HFFc6 (cell line): Measurements from ENCODE around the gene PSME2. TPM values are rescaled to one million over a fixed set of nuclear protein-coding genes. Genes with fewer than 3 reads are reported as not detected.

ENCODE experiments used
- DNase-seq: peaks from one replicate; pipeline ENCODE4 v3.0.0-alpha.2; 2018
- H3K27ac Mint-ChIP-seq: 2 replicates; pipeline ENCODE4 v1.8.0; 2020; ENCODE audit warnings: mild to moderate bottlenecking, mixed read lengths
- H3K27me3 Mint-ChIP-seq: 2 replicates; pipeline ENCODE4 v1.8.0; 2021; ENCODE audit warnings: mild to moderate bottlenecking, moderate library complexity, mixed read lengths; ENCODE audit not compliant: insufficient read depth
- H3K36me3 Mint-ChIP-seq: 2 replicates; pipeline ENCODE4 v1.8.0; 2021; ENCODE audit warnings: low read depth, mixed read lengths
- H3K4me1 Mint-ChIP-seq: 2 replicates; pipeline ENCODE4 v1.8.0; 2020; ENCODE audit warnings: low read depth, mixed read lengths
- H3K4me3 Mint-ChIP-seq: 2 replicates; pipeline ENCODE4 v1.8.0; 2020; ENCODE audit warnings: mild to moderate bottlenecking, moderate library complexity, mixed read lengths
- H3K9me3 Mint-ChIP-seq: 2 replicates; pipeline ENCODE4 v1.8.0; 2020; ENCODE audit warnings: mild to moderate bottlenecking, mixed read lengths
- CTCF ChIP-seq: fragments of 200-600 bp; sonication (generic); IDR thresholded peaks from 2 replicates; pipeline ENCODE4 v1.5.0; 2021; ENCODE audit warnings: antibody characterized with exemption, mild to moderate bottlenecking
- total RNA-seq, 6 experiments: library from RNA; stranded (reverse); fragmentation: NEBNext Ultra II Directional; extraction: Animal tissue kit (Norgen Biotek cat#: 25700); gene quantifications; 2 replicates in 1 of 6; 3 replicates in 5 of 6; pipeline ENCODE4 v1.2.3, GENCODE V29; 2021

Gene PSME2
- total RNA-seq, 6 experiments from 2014 or later: 108 to 143 (median 136) TPM

- Mint-ChIP-seq H3K36me3 (peaks cover 29% of the 10 kb centered on the region), H3K27ac (no peak overlapping the region), H3K27me3 (peaks cover 3% of the 10 kb centered on the region; the same call in 1 of the 2 replicates), H3K4me3 (no peak overlapping the region), H3K4me1 (peaks cover 13% of the 10 kb centered on the region), H3K9me3 (no peaks in the 10 kb centered on the region)
- TF ChIP-seq CTCF: no peak
- DNase-seq: no peak
These were observed 10.4 kb upstream of the PSME2 start for GRCh38 chr14:24156840-24157239.

- TF ChIP-seq CTCF: no peak
- peaks cover 28% of the 10 kb centered on the region for H3K36me3 Mint-ChIP-seq
- no peak overlapping the region for H3K4me3 Mint-ChIP-seq
- no peaks in the 10 kb centered on the region for H3K9me3 Mint-ChIP-seq
- H3K27me3 Mint-ChIP-seq: peaks cover 3% of the 10 kb centered on the region; the same call in 1 of the 2 replicates
- no peak for DNase-seq
- H3K27ac Mint-ChIP-seq: no peak overlapping the region
- no peaks in the 10 kb centered on the region for H3K4me1 Mint-ChIP-seq
These were observed 8.7 kb upstream of the PSME2 start for GRCh38 chr14:24155100-24155499.

GRCh38 chr14:24151404-24152080 lies 5.1 kb upstream of the PSME2 start:
- Mint-ChIP-seq H3K4me1 (peaks cover 12% of the 10 kb centered on the region), H3K27me3 (peaks cover 3% of the 10 kb centered on the region), H3K27ac (no peak overlapping the region), H3K4me3 (no peak overlapping the region), H3K36me3 (peaks cover 14% of the 10 kb centered on the region), H3K9me3 (no peaks in the 10 kb centered on the region)
- DNase-seq: no peak
- TF ChIP-seq CTCF: no peak

- DNase-seq: no peak
- no peak overlapping the region for H3K27ac Mint-ChIP-seq
- peaks cover 14% of the 10 kb centered on the region for H3K4me1 Mint-ChIP-seq
- H3K9me3 Mint-ChIP-seq: no peaks in the 10 kb centered on the region
- H3K36me3 Mint-ChIP-seq: peaks cover 13% of the 10 kb centered on the region
- H3K4me3 Mint-ChIP-seq: no peak overlapping the region
- H3K27me3 Mint-ChIP-seq: peaks cover 5% of the 10 kb centered on the region
- TF ChIP-seq CTCF: no peak
These were observed 4.6 kb upstream of the PSME2 start for GRCh38 chr14:24150993-24151392.

GRCh38 chr14:24150567-24150966 lies 4.2 kb upstream of the PSME2 start:
- no peak overlapping the region for H3K27ac Mint-ChIP-seq
- peaks cover 18% of the 10 kb centered on the region for H3K4me1 Mint-ChIP-seq
- TF ChIP-seq CTCF: no peak
- DNase-seq: no peak
- no peaks in the 10 kb centered on the region for H3K9me3 Mint-ChIP-seq
- peaks cover 9% of the 10 kb centered on the region for H3K36me3 Mint-ChIP-seq
- no peak overlapping the region for H3K4me3 Mint-ChIP-seq
- H3K27me3 Mint-ChIP-seq: peaks cover 7% of the 10 kb centered on the region
